Upper lobe of left lung (tissue), 6 donors: Measurements from ENCODE around the gene FAM219B. TPM values are rescaled to one million over a fixed set of nuclear protein-coding genes. Genes with fewer than 3 reads are reported as not detected.
A peak's percentile ranks its signal among the peaks of the same experiment; 100 is the strongest.
"Not testable (repeated sequence)": the region's sequence is repeated elsewhere in the genome, so short reads cannot be mapped to it uniquely, and the experiment has no call there.

Experiments
- ATAC-seq, 2 donors: fragments of 200-7000 bp; cut with Tn5 transposase; one replicate each; pipeline ENCODE4 v1.9.1; 2022; ENCODE audit warnings: mild to moderate bottlenecking in 2 of 2, moderate library complexity in 2 of 2; ENCODE audit not compliant: low FRiP score in 2 of 2
- DNase-seq, 2 donors: peaks; one replicate each; pipeline ENCODE4 v3.0.0-alpha.2; 2019 to 2020
- H3K27ac ChIP-seq, 4 donors: fragments of 200-600 bp; sonication (generic); one replicate each; pipeline ENCODE4 v1.5.1; 2016 to 2019
- H3K27me3 ChIP-seq, 4 donors: fragments of 200-600 bp; sonication (generic); one replicate each; pipeline ENCODE4 v1.5.1; 2017 to 2019
- H3K36me3 ChIP-seq, 4 donors: fragments of 200-600 bp; sonication (generic); one replicate each; pipeline ENCODE4 v1.5.1; 2016 to 2019
- H3K4me1 ChIP-seq, 4 donors: fragments of 200-600 bp; sonication (generic); one replicate each; pipeline ENCODE4 v1.5.1; 2018 to 2019
- H3K4me3 ChIP-seq, 4 donors: fragments of 200-600 bp; sonication (generic); one replicate each; pipeline ENCODE4 v1.5.1; 2017 to 2019; ENCODE audit warnings: mild to moderate bottlenecking in 2 of 4, moderate library complexity in 1 of 4
- H3K9me3 ChIP-seq, 4 donors: fragments of 200-600 bp; sonication (generic); one replicate each; pipeline ENCODE4 v1.5.1; 2018 to 2019
- EP300 ChIP-seq, 4 donors: sonication (generic); formaldehyde crosslinking; IDR thresholded peaks; one replicate each; pipeline ENCODE4 v1.5.1; 2017; ENCODE audit warnings: antibody characterized with exemption in 4 of 4, control low read depth in 2 of 4
- POLR2A ChIP-seq, 4 donors: fragments of 450-650 bp; IDR thresholded peaks; one replicate each; pipeline ENCODE4 v1.5.1; 2016 to 2017; ENCODE audit warnings: antibody characterized with exemption in 4 of 4, mild to moderate bottlenecking in 2 of 4
- POLR2AphosphoS5 ChIP-seq, 2 donors: sonication (generic); formaldehyde crosslinking; IDR thresholded peaks; one replicate each; pipeline ENCODE4 v1.5.1; 2017; ENCODE audit warnings: antibody characterized with exemption in 2 of 2
- WGBS, 2 donors: methylation state at CpG; one replicate each; pipeline ENCODE4 v1.1.5; 2017 to 2018; 5-methylcytosine and 5-hydroxymethylcytosine counted together
- total RNA-seq, 6 donors: library from RNA; depleted of rRNA in 4 of 6; stranded (reverse); fragments of >200 nt in 4 of 6; gene quantifications; one replicate each; pipeline versions ENCODE4 v1.1.0 to v1.2.1, GENCODE V29; 2016 to 2021
- TF ChIP-seq, protein P1 (sequence below), 6 experiments: fragments of 450-650 bp in 4 of 6; fragments of 200-600 bp in 2 of 6; sonication (generic) in 2 of 6; IDR thresholded peaks; one replicate each; pipeline ENCODE4 v1.5.1; 2016 to 2019; ENCODE audit warnings: antibody characterized with exemption in 6 of 6
- donor health status: DM: no; HTN: no; CAD: no; lungs with moderate emphysema.
- donor health status: DM: no; HTN: yes; CAD: no; lungs with severe emphysema.

FAM219B gene
- total RNA-seq, 6 donors from 2014 or later, result 49.3 to 122 (median 71.5) TPM

DNA sequence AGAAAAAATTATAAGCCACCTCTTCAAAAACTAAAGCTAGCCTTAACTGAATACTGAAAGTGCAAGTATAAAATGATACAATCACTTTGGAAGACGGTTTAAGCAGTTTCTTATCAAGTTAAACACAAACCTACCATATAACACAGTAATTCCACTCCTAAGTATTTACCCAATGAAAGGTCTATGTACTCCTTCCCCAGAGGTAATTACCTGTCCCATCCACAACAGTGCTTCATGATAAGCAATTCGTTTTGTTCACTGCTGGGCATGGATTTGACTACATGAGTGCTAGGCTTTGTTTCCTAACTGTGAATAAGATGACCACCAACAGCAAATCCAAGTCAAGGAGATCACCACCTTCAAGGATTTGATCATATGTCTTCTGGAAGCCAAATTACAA is 26.9 kb upstream of the FAM219B start:
- DNase-seq (no peak), ATAC-seq (no peak)
- Histone ChIP-seq H3K36me3 (peaks cover 3 to 29% (median 7%) of the 10 kb centered on the region in 4 donors), H3K4me3 (no peak overlapping the region), H3K4me1 (peaks cover 22 to 31% (median 26%) of the 10 kb centered on the region in 4 donors), H3K27me3 (no peaks in the 10 kb centered on the region), H3K27ac (no peak overlapping the region), H3K9me3 (no peaks in the 10 kb centered on the region)
- 57% methylated on average over 2 of the region's 2 CpGs for WGBS, 2 donors
- TF ChIP-seq, protein P1, sequence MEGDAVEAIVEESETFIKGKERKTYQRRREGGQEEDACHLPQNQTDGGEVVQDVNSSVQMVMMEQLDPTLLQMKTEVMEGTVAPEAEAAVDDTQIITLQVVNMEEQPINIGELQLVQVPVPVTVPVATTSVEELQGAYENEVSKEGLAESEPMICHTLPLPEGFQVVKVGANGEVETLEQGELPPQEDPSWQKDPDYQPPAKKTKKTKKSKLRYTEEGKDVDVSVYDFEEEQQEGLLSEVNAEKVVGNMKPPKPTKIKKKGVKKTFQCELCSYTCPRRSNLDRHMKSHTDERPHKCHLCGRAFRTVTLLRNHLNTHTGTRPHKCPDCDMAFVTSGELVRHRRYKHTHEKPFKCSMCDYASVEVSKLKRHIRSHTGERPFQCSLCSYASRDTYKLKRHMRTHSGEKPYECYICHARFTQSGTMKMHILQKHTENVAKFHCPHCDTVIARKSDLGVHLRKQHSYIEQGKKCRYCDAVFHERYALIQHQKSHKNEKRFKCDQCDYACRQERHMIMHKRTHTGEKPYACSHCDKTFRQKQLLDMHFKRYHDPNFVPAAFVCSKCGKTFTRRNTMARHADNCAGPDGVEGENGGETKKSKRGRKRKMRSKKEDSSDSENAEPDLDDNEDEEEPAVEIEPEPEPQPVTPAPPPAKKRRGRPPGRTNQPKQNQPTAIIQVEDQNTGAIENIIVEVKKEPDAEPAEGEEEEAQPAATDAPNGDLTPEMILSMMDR (IDR thresholded peaks at IDR 0.05), result no peak
- TF ChIP-seq POLR2A (IDR thresholded peaks at IDR 0.05), result no peak
- no peak for TF ChIP-seq EP300 (IDR thresholded peaks at IDR 0.05)
- TF ChIP-seq POLR2AphosphoS5 (IDR thresholded peaks at IDR 0.05), result no peak

DNA sequence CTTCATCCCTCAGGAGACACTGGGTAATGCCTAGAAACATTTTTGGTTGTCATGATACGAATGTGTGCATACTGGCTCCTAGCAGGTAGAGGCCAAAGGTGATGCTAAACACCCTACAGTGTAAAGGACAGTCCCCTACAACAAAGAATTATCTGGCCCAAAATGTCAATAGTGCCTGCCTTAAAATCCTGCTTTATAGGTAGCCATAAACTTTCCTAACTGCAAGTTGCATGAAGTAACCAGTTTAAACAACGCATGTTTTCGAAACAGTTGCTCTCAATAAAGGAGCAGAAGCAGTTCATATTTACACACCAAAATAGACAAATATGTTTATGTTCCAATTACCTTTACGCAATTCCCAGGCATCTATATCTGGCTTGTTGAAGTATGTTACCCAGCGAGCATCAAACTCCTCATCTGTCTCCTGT is 22.1 kb upstream of the FAM219B start:
- WGBS, 2 donors, result 94 to 95% methylated on average over 5 of the region's 5 CpGs
- Histone ChIP-seq H3K4me3 (no peak overlapping the region), H3K27me3 (no peaks in the 10 kb centered on the region), H3K36me3 (peaks cover 8 to 75% (median 39%) of the 10 kb centered on the region in 4 donors), H3K9me3 (no peaks in the 10 kb centered on the region), H3K27ac (no peak overlapping the region), H3K4me1 (peaks cover 0 to 2% (median under 1%) of the 10 kb centered on the region in 4 donors)
- DNase-seq (no peak), ATAC-seq (no peak)
- TF ChIP-seq EP300 (IDR thresholded peaks at IDR 0.05) (no peak), POLR2A (IDR thresholded peaks at IDR 0.05) (no peak), POLR2AphosphoS5 (IDR thresholded peaks at IDR 0.05) (no peak)
- TF ChIP-seq, protein P1 (IDR thresholded peaks at IDR 0.05), result no peak

DNA sequence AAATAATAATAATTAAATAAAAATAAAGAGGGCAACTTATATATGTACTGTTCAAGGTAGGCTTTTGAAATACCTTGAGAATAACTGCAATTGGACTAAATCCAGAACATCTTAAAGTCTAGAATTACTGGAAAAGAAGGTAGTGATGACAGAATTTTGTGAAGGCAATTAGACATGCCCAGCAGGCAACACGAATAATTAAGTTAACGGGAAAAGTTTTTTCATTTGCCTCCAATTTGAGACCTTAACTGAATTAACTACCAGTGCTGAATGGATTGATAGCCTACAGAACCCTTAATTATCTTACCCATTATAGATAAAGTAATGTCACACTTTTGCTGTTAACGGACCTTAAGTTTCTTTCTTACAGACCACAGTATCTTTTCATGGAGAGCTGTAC is 17.9 kb upstream of the FAM219B start:
- no peak for TF ChIP-seq POLR2A (IDR thresholded peaks at IDR 0.05)
- TF ChIP-seq, protein P1 (IDR thresholded peaks at IDR 0.05), result no peak
- no peak for TF ChIP-seq POLR2AphosphoS5 (IDR thresholded peaks at IDR 0.05)
- no peak for TF ChIP-seq EP300 (IDR thresholded peaks at IDR 0.05)
- H3K27me3 ChIP-seq, result no peaks in the 10 kb centered on the region
- peaks cover 0 to 12% (median 2%) of the 10 kb centered on the region in 4 donors for H3K4me1 ChIP-seq
- DNase-seq, result no peak
- no peak for ATAC-seq
- H3K4me3 ChIP-seq, result no peak overlapping the region
- peaks cover 12 to 98% (median 74%) of the 10 kb centered on the region in 4 donors for H3K36me3 ChIP-seq
- no peaks in the 10 kb centered on the region for H3K9me3 ChIP-seq
- no peak overlapping the region for H3K27ac ChIP-seq
- WGBS, 2 donors, result 92 to 94% methylated on average over 3 of the region's 3 CpGs

DNA sequence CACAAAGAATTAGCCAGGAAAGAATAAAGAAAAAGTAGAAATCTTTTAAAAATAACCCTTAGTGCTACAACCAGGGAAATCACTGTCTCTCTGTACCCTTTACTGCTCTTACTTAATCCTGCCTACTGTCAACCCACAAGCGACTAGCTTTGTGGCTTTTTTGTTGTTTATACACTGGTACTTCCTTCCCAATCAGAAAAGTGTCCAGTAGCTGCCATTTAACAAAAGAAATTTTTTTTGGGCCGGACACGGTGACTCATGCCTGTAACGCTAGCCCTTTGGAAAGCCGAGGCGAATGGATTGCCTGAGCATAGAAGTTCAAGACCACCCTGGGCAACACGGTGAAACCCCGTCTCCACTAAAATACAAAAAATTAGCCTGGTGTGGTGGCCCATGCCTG is 13.8 kb upstream of the FAM219B start:
- H3K4me1 ChIP-seq, result peaks cover 0 to 12% (median 2%) of the 10 kb centered on the region in 4 donors
- peaks cover 10 to 99% (median 86%) of the 10 kb centered on the region in 4 donors for H3K36me3 ChIP-seq
- no peak overlapping the region for H3K4me3 ChIP-seq
- peak overlapping the region in 2 of 4 donors; percentile 17 to 33 for H3K27ac ChIP-seq
- DNase-seq (no peak), ATAC-seq (no peak)
- no peak for TF ChIP-seq POLR2A (IDR thresholded peaks at IDR 0.05)
- TF ChIP-seq, protein P1 (IDR thresholded peaks at IDR 0.05), result no peak
- TF ChIP-seq POLR2AphosphoS5 (IDR thresholded peaks at IDR 0.05), result no peak
- no peak for TF ChIP-seq EP300 (IDR thresholded peaks at IDR 0.05)
- H3K27me3 ChIP-seq, result no peaks in the 10 kb centered on the region
- no peaks in the 10 kb centered on the region for H3K9me3 ChIP-seq
- WGBS, 2 donors, result 61 to 62% methylated on average over 8 of the region's 8 CpGs

DNA sequence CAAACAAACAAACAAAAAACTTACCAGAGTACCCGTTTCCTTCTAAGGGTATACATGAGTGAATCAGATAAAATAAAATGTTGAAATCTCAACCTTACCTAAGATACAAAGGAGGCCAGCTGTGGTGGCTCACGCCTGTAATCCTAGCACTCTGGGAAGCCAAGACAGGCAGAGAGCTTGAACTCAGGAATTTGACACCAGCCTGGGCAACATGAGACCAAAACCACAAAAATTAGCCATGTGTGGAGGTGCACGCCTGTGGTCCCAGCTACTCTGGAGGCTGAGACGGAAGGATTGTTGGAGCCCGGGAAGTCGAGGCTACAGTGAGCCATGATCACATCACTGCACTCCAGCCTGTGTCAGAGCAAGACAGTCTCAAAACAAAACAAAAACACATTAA is 11.0 kb upstream of the FAM219B start:
- H3K36me3 ChIP-seq, result peaks cover 7 to 92% (median 83%) of the 10 kb centered on the region in 4 donors
- DNase-seq, result no peak
- TF ChIP-seq, protein P1 (IDR thresholded peaks at IDR 0.05), result no peak

DNA sequence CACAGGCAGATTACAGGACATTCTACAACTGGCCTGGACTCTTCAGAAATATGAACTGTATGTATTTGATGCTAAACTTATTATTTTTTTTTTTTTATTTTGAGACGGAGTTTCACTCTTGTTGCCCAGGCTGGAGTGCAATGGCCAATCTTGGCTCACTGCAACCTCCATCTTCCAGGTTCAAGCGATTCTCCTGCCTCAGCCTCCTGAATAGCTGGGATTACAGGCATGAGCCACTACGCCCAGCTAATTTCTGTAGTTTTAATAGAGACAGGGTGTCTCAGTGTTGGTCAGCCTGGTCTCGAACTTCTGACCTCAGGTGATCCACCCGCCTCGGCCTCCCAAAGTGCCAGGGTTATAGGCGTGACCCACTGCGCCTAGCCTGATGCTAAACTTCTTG is 7.1 kb upstream of the FAM219B start:
- not testable (repeated sequence) for H3K4me3 ChIP-seq, H3K27ac ChIP-seq, H3K9me3 ChIP-seq, DNase-seq, H3K4me1 ChIP-seq, ATAC-seq, H3K27me3 ChIP-seq
- peaks cover 2 to 71% (median 60%) of the 10 kb centered on the region in 4 donors for H3K36me3 ChIP-seq
- 97 to 99% methylated on average over 8 of the region's 8 CpGs for WGBS, 2 donors

More for the DNA sequence above, 11.0 kb upstream of the FAM219B start:
- Histone ChIP-seq H3K4me1 (peaks cover 0 to 12% (median 2%) of the 10 kb centered on the region in 4 donors), H3K27me3 (no peaks in the 10 kb centered on the region), H3K4me3 (no peak overlapping the region), H3K9me3 (no peaks in the 10 kb centered on the region), H3K27ac (no peak overlapping the region)
- WGBS, 2 donors, result 90 to 93% methylated on average over 6 of the region's 6 CpGs
- no peak for ATAC-seq
